GM10847 (cell line): ENCODE data around the gene CHST4.

Source experiments
- POLR2A ChIP-seq: IDR thresholded peaks from 2 replicates; pipeline ENCODE4 v1.6.1; 2011; ENCODE audit not compliant: insufficient read length; ENCODE audit errors: extremely low read depth

Gene CHST4

GRCh38 chr16:71526111-71526631 is at the start of gene CHST4:
Gene CHST4 (plus strand): TSS chr16:71526426. CDS start chr16:71536678, 10,252 bp downstream.
- TF ChIP-seq POLR2A, result no peak

- TF ChIP-seq POLR2A, result no peak
Measured at GRCh38 chr16:71476457-71477124, 49.6 kb upstream of the CHST4 start.

- TF ChIP-seq POLR2A, result no peak
Measured at GRCh38 chr16:71479420-71479819, 46.8 kb upstream of the CHST4 start.

GRCh38 chr16:71480956-71481355 is 45.3 kb upstream of the CHST4 start:
- no peak for TF ChIP-seq POLR2A

DNA sequence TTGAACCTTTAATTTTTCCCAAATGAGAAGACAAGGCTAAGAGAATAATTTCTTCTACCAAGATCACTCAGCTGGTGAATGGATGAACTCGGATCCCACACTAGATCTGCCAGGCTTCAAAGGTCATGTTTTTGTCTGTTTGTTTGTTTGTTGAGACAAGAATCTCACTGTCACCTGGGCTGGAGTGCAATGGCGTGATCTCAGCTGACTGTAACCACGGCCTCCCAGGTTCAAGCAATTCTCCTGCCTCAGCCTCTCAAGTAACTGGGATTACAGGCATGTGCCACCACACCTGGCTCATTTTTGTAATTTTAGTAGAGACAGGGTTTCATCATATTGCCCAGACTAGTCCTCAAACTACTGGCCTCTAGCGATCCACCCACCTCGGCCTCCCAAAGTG is 43.7 kb upstream of the CHST4 start:
- TF ChIP-seq POLR2A, result no peak

DNA sequence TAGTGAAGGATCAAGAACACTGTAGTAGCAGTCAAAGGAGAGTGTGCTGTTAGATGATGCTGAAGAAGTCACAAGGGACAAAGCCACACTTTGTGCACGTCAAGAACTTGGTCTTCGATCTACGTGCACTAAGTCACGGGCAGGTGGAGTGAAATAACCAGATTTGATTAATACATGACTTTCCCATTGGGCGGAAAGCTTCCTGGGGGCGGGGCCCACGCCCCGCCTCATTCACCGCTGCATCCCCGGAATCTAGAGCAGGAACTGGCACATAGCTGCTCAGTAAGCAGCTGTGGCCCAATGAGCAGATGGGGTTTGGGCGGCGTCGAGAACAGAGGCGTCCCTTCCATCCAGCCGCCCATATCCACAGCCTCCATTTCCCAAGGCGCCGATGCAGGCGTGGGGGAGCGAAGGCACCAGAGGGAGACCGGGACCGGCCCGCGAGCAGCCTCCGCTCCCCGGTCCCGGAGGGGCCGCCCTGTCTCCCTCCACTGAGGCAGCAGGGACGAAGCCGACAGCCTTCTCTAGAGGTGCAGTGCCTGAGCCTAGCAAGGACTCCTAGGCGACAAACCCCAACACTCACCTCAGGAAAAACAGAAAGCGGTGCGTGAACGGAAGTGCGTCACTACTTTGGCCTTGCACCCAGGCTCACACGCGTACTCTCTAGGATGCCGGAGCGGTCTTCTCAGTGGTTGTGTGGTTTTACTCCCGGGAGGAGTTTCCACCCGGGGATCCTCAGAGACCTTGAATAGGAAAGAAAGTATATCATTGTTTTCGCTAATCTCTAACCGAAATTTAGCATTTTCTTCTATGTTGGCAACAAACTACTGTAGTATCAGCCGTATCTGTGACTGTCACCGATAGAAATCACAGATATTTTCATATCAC is 42.0 kb upstream of the CHST4 start:
- peak; percentile 58 for TF ChIP-seq POLR2A

DNA sequence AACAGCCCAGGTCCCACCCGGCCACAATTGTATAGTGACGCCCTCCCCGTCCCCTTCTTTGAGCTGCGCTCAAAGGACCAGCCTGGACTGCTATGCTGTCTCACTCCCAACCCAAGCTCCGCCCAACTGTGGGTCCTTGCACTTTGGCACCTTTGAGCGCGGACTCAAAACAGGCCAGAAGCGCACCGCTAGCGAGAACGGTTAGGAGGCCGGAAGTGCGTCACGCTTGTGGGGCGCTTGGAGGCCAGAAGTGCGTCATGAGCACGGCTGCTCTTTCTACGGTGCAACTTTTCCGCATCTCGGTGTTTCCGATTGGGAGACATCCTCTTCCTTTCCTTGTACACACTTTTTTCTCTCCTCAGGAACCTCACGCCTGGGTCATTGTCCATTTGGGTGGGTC is 37.1 kb upstream of the CHST4 start, which contains the start of gene ZNF19:
Gene ZNF19, minus strand, starts transcription at position 203 of the 400 bp plus-strand sequence. CDS start 7,210 bp downstream, outside the sequence.
- TF ChIP-seq POLR2A, result no peak

DNA sequence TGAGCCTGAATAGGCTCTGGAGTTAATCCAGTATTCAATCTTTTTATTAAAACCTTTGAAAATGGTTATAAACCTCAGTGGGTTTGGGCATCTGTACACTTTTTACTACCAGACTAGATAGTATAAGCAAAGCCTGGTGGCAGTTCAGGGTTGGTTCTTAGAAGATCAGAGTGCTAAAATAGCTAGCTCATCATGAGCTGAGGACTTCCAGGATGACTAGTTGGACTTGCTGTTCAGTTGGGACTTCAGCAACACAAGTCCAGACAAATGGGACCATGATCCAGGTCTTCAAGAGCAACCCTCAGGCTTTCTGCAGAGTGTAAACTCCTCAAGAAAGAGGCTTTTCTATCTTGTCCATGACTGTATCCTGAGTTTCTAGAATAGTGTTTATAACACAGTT is 35.9 kb upstream of the CHST4 start:
- no peak for TF ChIP-seq POLR2A

- no peak for TF ChIP-seq POLR2A
Measured at GRCh38 chr16:71491054-71491453, 35.2 kb upstream of the CHST4 start.

- TF ChIP-seq POLR2A, result no peak
Measured at GRCh38 chr16:71492786-71493185, 33.4 kb upstream of the CHST4 start.

DNA sequence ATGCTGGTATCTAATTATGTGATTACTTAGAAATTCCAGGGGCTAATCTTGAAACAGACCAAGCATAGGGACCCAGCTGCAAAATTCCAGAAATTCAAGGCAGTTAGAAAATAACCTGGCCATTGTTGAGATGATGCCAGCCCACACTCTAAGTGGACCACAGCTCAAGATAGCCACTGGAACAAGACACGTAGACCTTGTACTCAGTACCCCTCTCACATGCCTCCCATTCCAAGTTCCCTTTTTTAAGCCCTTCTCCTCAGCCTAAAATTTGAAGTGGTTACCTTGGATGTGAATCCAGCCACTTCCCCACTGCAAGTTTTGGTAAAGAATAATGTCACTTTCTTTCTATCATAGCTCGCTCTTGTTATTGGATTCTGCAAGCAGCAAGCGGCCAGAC is 33.0 kb upstream of the CHST4 start:
- no peak for TF ChIP-seq POLR2A

- TF ChIP-seq POLR2A, result no peak
Measured at GRCh38 chr16:71498031-71498430, 28.2 kb upstream of the CHST4 start.

- no peak for TF ChIP-seq POLR2A
Measured at GRCh38 chr16:71499775-71500364, 26.4 kb upstream of the CHST4 start.

- no peak for TF ChIP-seq POLR2A
Measured at GRCh38 chr16:71500964-71501363, 25.3 kb upstream of the CHST4 start.

- TF ChIP-seq POLR2A, result no peak
Measured at GRCh38 chr16:71501547-71501946, 24.7 kb upstream of the CHST4 start.

GRCh38 chr16:71504901-71505300 is 21.3 kb upstream of the CHST4 start:
- TF ChIP-seq POLR2A, result no peak
